GM12891 (cell line): ENCODE data around the gene SYT5.

Source experiments
- PAX5 ChIP-seq: IDR thresholded peaks from 2 replicates; pipeline ENCODE4 v1.6.1; 2011; ENCODE audit warnings: low read length, moderate library complexity, mild to moderate bottlenecking; ENCODE audit not compliant: insufficient read depth, severe bottlenecking
- POLR2A ChIP-seq: IDR thresholded peaks from 2 replicates; pipeline ENCODE4 v1.6.1; 2011; ENCODE audit warnings: low read depth, low read length, control low read depth
- POLR2AphosphoS5 ChIP-seq: IDR thresholded peaks from 2 replicates; pipeline ENCODE4 v1.6.1; 2011; ENCODE audit warnings: low read depth, low read length, control low read depth
- SPI1 ChIP-seq: IDR thresholded peaks from 2 replicates; pipeline ENCODE4 v1.6.1; 2011; ENCODE audit warnings: low read depth, low read length, control low read depth
- TAF1 ChIP-seq: IDR thresholded peaks from 2 replicates; pipeline ENCODE4 v1.6.1; 2011; ENCODE audit warnings: low read depth, low read length, control low read depth

GRCh38 chr19:55224038-55224665 is 44.1 kb upstream of the SYT5 start:
- TF ChIP-seq POLR2A, result no peak
- no peak for TF ChIP-seq TAF1
- no peak for TF ChIP-seq SPI1
- TF ChIP-seq POLR2AphosphoS5, result no peak
- TF ChIP-seq PAX5, result no peak
